ENCODE data around the gene CELF6.
A peak's percentile ranks its signal among the peaks of the same experiment; 100 is the strongest.

Gene CELF6

DNA sequence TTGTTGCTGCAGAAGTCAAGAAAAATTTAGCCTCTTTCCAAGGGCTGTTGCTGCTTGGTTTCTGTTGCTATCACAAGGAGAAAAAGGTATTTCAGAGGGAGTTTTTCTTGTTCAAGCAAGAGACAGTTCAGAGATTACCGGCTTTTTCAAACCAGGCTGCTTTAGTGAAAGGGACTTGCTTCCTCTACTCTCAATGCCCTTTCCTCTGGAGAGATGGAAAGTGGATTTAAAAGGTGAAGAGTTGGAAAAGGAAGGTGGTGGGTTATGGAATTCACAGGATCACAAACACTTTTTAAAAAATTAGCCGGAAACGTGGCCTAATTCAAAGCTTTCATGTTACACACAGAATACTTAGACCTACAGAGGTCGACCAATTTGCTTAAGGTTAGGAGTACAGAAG, 48.7 kb downstream of the CELF6 start:
- no peak for DNase-seq

DNA sequence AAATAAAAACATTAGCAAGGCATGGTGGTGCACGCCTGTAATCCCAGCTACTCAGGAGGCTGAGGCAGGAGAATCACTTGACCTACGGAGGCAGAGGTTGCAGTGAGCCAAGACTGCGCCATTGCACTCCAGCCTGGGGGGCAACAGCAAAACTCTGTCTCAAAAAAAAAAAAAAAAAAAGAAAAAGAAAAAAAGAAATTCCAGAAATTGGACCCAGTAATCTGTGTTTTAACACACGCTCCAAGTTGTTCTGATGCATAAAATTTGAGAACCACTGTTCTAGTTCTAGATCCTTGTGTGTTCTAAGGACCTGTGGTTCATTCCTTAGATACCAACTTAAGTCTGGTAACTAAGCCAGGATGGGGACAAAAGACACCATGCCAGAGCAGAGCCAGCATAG, 50.2 kb downstream of the CELF6 start:
- DNase-seq = no peak

DNA sequence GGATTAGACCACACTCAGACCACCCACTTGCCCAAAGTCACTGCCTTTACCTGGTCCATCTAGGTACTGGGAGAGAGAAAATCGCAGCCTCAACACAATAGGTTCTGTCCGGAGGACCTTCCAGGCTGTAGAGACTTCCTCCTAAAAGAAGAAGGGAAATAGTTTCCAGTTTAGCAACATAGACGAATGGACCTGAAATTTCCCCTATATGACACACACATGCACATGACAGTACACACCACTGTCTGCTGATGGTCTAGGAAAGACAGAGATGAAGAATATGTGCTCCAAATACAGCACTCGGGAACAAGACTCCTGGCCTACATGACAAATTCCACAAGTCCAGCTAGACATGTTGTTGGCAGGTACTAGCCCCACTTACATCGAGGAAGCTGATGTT, 54.9 kb downstream of the CELF6 start:
- DNase-seq = no peak

DNA sequence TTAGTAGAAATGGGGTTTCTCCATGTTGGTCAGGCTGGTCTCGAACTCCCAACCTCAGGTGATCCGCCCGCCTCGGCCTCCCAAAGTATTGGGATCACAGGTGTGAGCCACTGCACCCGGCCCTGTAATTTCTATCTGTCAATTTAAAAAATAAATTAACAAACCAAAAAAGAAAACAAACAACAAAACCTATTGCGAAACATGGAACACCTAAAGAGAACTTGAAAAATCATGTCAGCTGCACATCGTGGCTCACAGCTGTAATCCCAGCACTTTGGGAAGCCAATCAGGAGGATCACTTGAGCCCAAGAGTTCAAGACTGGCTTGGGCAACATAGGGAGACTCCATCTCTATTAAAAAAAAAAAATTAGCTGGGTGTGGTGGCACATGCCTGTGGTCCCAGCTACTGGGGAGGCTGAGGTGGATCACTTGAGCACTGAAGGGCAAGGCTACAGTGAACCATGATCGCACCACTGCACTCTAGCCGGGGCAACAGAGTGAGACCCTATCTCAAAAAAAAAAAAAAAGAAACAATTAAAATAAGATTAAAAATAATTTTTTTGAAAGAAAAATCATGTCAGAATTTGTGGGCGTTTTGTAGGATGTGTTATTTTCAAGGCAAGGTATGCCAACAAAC, 67.2 kb downstream of the CELF6 start:
- no peak for DNase-seq

DNA sequence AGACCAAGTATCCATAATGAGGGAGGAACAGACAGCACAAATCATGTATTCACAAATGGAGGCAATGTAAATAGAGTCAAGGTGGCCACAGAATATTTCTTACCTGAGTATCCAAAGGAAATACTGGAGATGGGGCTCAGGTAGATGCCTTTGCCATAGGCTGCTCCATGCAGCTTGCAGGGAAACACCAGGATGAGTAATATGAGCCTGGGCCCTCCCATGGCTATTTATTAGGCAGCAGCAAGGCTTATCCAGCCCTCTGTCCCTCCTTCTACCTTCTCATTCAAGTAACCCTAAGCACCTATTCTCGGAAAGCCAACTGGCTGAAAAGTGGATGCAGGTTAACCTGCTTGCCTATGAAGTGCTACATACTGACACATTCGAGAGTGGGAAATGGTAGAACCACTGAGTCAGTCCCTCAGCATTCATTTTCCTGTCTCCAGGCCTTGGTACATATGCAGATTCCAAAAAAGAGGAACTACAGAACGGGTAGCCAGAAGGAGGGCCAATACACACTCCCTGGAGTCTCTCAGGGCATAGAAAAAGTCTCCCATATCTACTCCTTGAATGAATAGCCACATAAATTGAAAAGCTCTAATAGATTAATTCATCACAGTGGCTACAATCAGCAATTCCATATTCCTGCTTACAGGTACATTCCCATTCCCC, 70.7 kb downstream of the CELF6 start:
- no peak for DNase-seq

DNA sequence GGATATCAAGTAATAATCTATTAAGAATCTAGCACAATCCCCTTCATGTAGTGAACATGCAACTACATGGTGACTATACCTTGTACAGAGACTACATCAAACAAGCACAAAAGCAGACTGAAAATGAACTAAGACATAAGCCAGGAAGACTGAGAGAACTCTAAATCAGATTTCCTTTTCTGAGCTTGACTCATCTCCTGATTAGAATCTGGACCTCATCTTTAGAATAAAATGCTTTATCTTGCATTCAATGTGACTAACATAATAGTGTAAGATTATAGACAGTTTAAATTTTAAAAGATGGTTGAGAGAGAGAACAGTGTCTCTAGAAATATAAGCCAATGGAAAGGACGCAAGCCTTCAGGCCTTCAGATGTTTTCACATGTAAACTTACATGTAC, 71.4 kb downstream of the CELF6 start:
- DNase-seq = no peak

DNA sequence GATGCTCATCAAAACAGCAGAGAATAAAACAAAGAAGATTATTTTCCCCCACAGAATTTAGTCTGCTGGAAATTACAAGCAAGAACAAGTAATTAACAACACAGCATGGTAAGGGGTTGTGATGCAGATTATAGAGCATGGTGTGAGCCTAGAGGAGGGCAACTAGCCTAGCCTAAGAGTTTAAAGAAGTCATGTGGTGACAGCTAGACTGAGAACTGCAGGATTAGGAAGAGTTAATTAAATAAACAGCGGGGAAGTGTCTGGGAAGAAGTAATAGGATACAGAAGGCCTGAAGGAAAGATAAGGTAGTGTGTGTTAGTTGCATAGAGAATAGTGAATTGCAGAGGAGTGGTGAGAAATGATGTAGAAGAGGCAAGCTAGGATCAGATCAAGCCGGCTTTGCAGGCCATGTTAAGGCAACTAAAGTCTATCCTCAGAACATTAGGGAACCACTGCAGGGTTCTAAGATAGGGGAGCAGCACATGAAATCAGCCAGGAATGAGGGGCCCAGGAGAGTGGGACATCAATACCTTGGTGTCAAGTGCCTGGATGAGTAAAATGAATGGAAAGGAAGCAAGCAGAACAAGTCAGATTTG, 77.1 kb downstream of the CELF6 start:
- no peak for DNase-seq

DNA sequence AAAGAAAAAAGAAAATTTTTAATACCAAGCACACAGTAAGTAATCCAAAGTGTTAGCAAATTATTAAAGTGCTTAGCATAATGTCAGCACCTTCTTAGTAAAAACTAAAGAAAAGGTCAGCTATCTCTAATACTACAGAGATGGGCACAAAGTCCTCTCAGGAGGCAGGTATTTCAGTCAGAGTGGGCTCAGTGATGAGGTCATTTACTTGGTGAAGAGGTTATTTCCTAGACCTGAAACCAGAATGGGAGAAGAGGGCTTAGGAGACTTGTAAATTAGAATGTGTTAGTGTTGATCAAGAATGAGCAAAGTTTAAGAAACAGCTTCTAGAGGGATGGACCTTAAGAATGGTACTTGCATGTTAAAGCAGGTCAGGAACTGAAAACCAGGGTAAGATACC, 80.3 kb downstream of the CELF6 start:
- DNase-seq = no peak

DNA sequence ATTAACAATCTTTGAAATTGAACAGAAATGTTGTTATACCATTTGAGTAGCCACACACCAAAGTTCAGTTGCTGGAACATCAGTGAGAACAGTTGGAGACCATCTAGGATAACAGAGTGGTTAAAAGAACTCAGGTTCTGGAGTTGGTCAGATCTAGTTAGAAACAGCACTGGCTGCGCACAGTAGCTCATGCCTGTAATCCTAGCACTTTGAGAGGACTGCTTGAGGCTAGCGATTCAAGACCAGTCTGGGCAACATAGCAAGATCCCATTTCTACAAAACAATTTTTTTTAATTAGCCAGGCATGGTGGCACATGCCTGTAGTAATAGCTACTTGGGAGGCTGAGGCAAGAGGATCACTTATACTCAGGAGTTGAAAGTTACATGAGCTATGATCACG, 81.4 kb downstream of the CELF6 start:
- DNase-seq = no peak

DNA sequence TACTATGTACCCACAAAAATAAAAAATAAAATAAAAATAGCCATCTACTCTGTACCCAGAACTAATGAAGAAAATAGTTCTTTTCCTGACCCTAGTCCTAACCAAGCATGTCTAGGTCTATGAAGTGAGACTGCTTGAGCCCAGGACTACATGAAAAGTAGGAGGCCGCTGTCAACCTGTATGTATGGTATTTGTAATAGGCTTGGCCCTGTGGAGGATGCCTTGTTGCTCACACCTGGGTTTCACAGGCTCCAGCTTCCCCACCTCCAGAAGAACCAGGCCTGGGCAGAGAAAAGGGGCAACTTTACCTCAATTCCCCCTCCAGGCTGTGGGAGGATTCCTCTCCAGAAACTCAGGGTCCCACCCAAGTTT, 82.1 kb downstream of the CELF6 start:
- no peak for DNase-seq

DNA sequence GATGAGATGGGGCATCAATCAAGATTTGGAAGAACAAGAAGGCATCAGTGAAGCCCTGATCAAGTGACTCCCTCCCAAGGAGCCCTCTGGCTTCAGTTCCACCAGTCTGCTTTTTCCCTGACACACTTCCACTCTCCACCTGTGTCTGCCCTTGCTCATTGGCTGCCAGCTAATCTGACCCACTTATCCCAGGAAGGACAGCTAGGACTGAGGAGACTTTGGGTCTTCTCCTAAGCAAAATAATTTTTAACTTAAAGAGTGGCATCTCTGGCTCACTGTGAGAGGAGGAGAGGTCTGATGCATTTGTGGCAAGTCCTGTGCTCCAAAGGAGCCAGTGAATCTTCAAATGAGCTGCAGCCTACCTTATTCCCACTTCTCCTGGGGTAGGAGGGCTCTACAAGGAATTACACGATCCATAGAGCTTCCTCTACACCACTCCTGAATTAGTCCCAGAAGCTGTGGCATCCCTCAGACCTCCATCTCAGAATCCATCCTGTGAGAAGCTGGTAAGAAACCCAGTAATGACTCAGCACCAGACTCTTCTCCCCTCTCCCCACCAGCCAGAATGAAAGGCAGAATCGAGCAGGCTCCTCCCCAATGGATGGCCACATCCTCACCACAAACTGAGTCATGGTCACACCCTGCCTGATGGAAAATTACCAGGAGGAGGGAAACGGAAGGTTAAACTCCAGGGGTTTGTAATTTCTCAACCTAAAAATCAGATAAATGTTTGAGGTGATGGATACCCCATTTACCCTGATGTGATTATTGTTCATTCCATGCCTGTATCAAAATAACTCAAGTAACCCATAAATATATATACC, 82.7 kb downstream of the CELF6 start:
- DNase-seq = peak; percentile 87 to 93

DNA sequence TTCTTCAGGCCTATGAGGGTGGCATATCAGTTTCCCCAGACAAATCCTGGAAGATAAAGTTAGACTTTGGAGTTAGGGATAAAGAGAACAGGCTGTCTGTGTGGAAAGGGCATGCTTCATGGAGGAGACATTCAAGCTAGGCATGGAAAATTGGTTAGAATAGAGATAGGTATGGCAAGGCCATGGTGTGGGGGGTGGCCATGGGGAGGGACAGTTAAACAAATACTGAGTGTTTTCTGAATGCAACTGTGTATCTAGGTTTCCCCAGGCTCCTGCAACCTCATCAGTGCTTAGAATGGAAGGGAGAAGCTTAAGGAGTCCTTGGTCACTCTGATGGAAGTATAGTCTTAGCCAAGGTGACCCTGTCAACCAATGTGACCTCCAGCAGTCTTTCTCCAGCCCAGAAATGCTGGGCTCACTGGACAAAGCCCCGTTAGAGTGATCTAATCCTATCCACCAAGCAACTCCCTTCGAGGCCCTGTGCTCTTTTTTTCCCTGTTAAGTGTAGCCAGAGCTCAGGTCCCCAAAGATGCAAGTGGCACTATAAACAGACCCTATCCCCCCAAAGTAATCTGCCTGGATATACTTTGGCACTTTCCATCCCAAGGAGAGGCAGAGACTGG, 83.5 kb downstream of the CELF6 start:
- no peak for DNase-seq

DNA sequence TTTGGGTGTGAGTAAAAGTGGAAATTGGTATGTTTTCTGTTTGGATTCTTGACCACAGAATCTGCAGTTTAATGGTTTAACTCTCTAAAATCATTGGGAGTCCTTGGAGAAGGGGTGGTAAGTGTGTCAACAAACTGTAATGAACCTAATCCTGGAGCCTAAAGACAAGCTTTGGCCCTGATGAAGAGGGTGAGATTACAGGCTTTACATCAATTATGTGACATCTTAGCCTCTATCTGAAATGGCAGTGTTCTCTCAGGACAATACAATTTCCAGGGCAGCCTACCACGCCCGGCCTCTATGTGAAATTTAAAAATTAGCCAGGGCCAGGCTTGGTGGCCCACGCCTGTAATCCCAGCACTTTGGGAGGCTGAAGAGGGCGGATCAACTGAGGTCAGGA, 84.7 kb downstream of the CELF6 start:
- no peak for DNase-seq
